PC-9 (cell line): ENCODE measurements around the gene EPHA3.

Source experiments
- CTCF ChIP-seq: fragments of 200-600 bp; sonication (generic); conservative IDR thresholded peaks from 2 replicates; pipeline ENCODE4 v1.6.1; 2017; ENCODE audit warnings: mixed run types, antibody characterized with exemption, mild to moderate bottlenecking, moderate library complexity
- EZH2 ChIP-seq: fragments of 200-600 bp; sonication (generic); IDR thresholded peaks from 2 replicates; pipeline ENCODE4 v1.8.0; 2017; ENCODE audit warnings: antibody characterized with exemption, low read depth

- TF ChIP-seq CTCF, result no peak
- TF ChIP-seq EZH2, result no peak
Observed at GRCh38 chr3:89239774-89240173, 132.4 kb downstream of the EPHA3 start.
